Right atrium auricular region (tissue), 2 donors: Measurements from ENCODE around the gene PLXNB2. TPM values are rescaled to one million over a fixed set of nuclear protein-coding genes. Genes with fewer than 3 reads are reported as not detected.

Experiments
- DNase-seq: peaks from one replicate; pipeline ENCODE4 v3.0.0-alpha.2; 2019; ENCODE audit warnings: low spot score
- H3K27ac ChIP-seq, 2 donors: fragments of 200-600 bp; sonication (generic); 1 replicate in 1 of 2; 2 replicates in 1 of 2; pipeline ENCODE4 v1.5.1; 2016 to 2019
- H3K27me3 ChIP-seq, 2 donors: fragments of 200-600 bp; sonication (generic); one replicate each; pipeline versions ENCODE4 v1.5.1 to v1.6.0; 2017 to 2019
- H3K36me3 ChIP-seq: fragments of 200-600 bp; sonication (generic); one replicate; pipeline ENCODE4 v1.5.1; 2016
- H3K4me1 ChIP-seq, 2 donors: fragments of 200-600 bp; sonication (generic); one replicate each; pipeline versions ENCODE4 v1.5.1 to v1.6.0; 2017 to 2019
- H3K4me3 ChIP-seq, 2 donors: fragments of 200-600 bp; sonication (generic); 1 replicate in 1 of 2; 2 replicates in 1 of 2; pipeline ENCODE4 v1.5.1; 2017 to 2019; ENCODE audit warnings: mild to moderate bottlenecking in 1 of 2, moderate library complexity in 1 of 2
- H3K9me3 ChIP-seq, 2 donors: fragments of 200-600 bp; sonication (generic); one replicate each; pipeline ENCODE4 v1.5.1; 2019
- CTCF ChIP-seq, 2 donors: fragments of 200-600 bp; sonication (generic); IDR thresholded peaks; one replicate each; pipeline ENCODE4 v1.5.1; 2019; ENCODE audit warnings: antibody characterized with exemption in 2 of 2
- total RNA-seq, 2 donors: library from RNA; depleted of rRNA; stranded (reverse); fragments of >200 nt; gene quantifications; one replicate each; pipeline ENCODE4 v1.1.0, GENCODE V29; 2016

PLXNB2 gene
- total RNA-seq, 2 donors from 2014 or later, result 60.3 to 92.8 TPM

GRCh38 chr22:50294319-50294656 is 13.2 kb downstream of the PLXNB2 start:
- TF ChIP-seq CTCF (IDR thresholded peaks at IDR 0.05), result no peak
- Histone ChIP-seq H3K4me1 (peaks cover 0 to 66% of the 10 kb centered on the region in 2 donors), H3K27me3 (no peaks in the 10 kb centered on the region), H3K9me3 (no peaks in the 10 kb centered on the region), H3K4me3 (peak overlapping the region in 1 of 2 donors; percentile 40), H3K27ac (peak overlapping the region; percentile 80 to 92), H3K36me3 (peaks cover 11% of the 10 kb centered on the region)
- no peak for DNase-seq

- H3K36me3 ChIP-seq, result peaks cover 17% of the 10 kb centered on the region
- no peak for DNase-seq
- no peaks in the 10 kb centered on the region for H3K27me3 ChIP-seq
- H3K9me3 ChIP-seq, result no peaks in the 10 kb centered on the region
- H3K4me1 ChIP-seq, result peaks cover 0 to 60% of the 10 kb centered on the region in 2 donors
- H3K27ac ChIP-seq, result peak overlapping the region; percentile 80 to 92
- peak overlapping the region; percentile 11 to 40 for H3K4me3 ChIP-seq
- TF ChIP-seq CTCF (IDR thresholded peaks at IDR 0.05), result no peak
These were observed 13.8 kb downstream of the PLXNB2 start for GRCh38 chr22:50293441-50294318.

- Histone ChIP-seq H3K27me3 (no peaks in the 10 kb centered on the region), H3K36me3 (peaks cover 25% of the 10 kb centered on the region), H3K4me1 (peaks cover 0 to 51% of the 10 kb centered on the region in 2 donors), H3K27ac (peak overlapping the region; percentile 80 to 92), H3K9me3 (no peaks in the 10 kb centered on the region), H3K4me3 (peak overlapping the region in 1 of 2 donors; percentile 40)
- TF ChIP-seq CTCF (IDR thresholded peaks at IDR 0.05), result no peak
- no peak for DNase-seq
These were observed 14.6 kb downstream of the PLXNB2 start for GRCh38 chr22:50292643-50293440.

GRCh38 chr22:50289942-50290630 is 17.4 kb downstream of the PLXNB2 start:
- Histone ChIP-seq H3K4me1 (peaks cover 0 to 28% of the 10 kb centered on the region in 2 donors), H3K4me3 (no peak overlapping the region), H3K36me3 (peaks cover 48% of the 10 kb centered on the region), H3K9me3 (no peaks in the 10 kb centered on the region), H3K27me3 (no peaks in the 10 kb centered on the region), H3K27ac (no peak overlapping the region)
- no peak for TF ChIP-seq CTCF (IDR thresholded peaks at IDR 0.05)
- no peak for DNase-seq

- Histone ChIP-seq H3K27me3 (no peaks in the 10 kb centered on the region), H3K4me3 (no peak overlapping the region), H3K27ac (no peak overlapping the region), H3K4me1 (peaks cover 0 to 22% of the 10 kb centered on the region in 2 donors), H3K36me3 (peaks cover 54% of the 10 kb centered on the region), H3K9me3 (no peaks in the 10 kb centered on the region)
- no peak for TF ChIP-seq CTCF (IDR thresholded peaks at IDR 0.05)
- DNase-seq, result no peak
These were observed 18.1 kb downstream of the PLXNB2 start for GRCh38 chr22:50289151-50289941.
